HG03139 (cell line): ENCODE results near the gene CAPSL.
"Not testable (repeated sequence)": the region's sequence is repeated elsewhere in the genome, so short reads cannot be mapped to it uniquely, and the experiment has no call there.

Experiments used
- ATAC-seq: cut with Tn5 transposase; IDR thresholded peaks from one replicate; pipeline ENCODE4 v1.9.1; 2021; ENCODE audit not compliant: unreplicated experiment

CAPSL gene

GRCh38 chr5:35938568-35939227, at the start of gene CAPSL:
Gene CAPSL (minus strand): TSS chr5:35938622. CDS start chr5:35921120, 17,502 bp downstream.
- no peak for ATAC-seq

DNA sequence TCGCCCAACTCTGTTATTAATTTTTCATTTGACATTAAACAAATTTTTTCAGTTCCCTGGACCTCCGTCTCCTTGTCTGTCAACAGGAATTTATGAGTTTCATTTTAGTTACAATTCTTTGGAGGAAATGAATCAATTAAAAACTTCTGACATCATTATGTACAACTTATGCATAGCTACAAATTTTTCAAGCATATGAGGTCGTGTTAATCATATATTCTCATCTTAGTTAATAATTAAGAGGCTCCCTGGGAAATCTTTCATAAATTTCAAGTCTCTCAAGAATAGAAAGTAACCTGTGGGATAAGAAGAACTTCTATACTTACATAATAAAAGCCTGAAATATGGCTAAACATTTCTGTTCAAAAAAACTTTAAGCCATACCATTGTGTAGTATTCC, 49.4 kb upstream of the CAPSL start:
- ATAC-seq: no peak

DNA sequence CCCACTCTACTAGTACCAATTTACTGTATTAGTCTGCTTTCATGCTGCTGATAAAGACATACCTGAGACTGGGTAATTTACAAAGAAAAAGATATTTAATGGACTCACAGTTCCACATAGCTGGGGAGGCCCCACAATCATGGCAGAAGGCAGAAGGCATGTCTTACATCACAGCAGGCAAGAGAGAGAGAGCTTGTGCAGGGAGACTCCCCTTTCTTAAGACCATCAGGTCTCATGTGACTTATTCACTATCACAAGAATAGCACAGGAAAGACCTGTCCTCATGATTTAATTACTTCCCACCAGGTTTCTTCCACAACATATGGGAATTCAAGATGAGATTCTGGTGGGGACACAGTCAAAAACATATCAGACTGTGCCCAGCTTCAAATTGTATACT, 41.3 kb upstream of the CAPSL start:
- ATAC-seq: no peak

GRCh38 chr5:35976859-35977258, 38.4 kb upstream of the CAPSL start:
- ATAC-seq: not testable (repeated sequence)

GRCh38 chr5:35974570-35974969, 36.1 kb upstream of the CAPSL start:
- ATAC-seq: no peak

- ATAC-seq: no peak
Measured at GRCh38 chr5:35971878-35972210, 33.4 kb upstream of the CAPSL start.

- no peak for ATAC-seq
Measured at GRCh38 chr5:35971186-35971877, 32.9 kb upstream of the CAPSL start.

DNA sequence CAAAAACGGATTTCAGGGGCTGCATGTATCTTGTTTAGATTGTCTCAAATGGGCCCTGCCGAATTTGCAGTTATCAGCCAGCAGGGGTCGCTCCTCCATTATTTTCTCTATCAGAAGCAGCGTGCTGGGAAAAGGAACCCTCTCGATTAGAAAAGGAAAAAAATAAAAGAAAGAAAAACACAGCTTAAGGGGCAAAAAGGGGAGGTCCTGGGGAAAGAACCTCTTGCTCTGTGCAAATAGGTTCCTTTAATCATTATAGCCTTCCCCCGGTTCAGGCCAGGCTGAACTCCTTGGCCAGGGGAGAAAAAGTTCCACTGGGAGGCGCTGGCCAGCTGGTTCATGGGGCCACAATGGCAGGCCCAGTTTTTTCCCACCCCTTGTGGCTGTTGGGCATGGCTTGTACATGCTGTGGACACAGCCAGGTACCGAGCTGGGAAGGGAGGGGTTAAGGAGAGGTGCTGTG, 25.0 kb upstream of the CAPSL start:
- ATAC-seq: no peak

DNA sequence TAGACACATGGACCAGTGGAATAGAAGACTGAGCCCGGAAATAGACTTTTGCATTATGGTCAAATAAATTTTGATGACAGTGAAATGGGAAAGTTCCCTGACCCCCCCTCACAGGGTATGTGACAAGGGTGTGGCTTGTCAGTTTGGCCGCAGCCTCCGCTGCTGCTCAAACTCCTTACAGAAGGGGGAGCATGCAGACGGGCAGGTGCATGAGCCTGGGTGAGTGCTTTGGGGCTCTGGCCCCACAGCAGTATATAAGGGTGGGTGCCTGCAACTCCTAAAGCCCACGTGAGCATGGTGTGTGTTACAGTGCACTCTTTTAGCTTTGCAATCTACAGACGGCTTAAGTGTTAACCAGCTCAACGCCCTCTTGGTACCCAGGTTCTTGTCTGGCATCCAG, 21.9 kb upstream of the CAPSL start:
- ATAC-seq: no peak

DNA sequence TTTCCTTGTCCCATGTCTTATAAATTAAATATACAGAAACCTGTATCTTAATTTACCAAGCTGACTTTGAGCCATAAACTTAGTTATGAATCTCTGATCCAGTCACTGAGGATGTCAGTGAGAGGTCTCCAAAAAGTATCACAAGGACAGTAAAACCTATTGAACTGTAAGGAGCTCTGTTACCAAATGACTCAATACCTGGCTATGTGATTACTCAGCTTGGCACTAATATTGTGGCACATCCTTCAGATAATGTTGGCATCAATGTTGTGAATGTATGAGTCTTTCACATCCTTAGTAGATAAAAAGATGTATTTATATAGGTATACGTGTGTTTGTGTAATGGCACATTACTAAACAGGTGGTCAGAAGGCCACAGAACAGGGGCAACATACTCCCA, 18.0 kb upstream of the CAPSL start:
- ATAC-seq: no peak

- no peak for ATAC-seq
Measured at GRCh38 chr5:35954175-35954574, 15.8 kb upstream of the CAPSL start.

DNA sequence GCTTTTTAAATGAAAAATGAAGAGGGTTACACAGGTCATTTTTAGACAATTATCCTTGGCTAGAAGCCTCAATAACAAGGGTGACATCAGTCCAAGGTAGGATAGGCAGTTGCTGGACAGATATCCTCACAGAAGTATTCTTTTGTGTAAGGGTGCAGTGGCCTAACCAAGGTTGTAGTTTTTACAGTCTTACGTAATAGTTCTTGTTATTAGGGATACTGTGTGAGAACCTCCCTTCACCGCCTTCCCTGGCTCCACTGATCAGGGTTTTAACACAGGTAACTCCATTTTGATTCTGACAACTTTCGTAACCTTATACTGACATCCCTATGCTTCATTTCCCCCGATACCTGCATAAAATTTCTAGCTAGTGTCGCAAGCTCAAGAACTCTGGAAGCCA, 8.7 kb upstream of the CAPSL start:
- no peak for ATAC-seq

- no peak for ATAC-seq
Measured at GRCh38 chr5:35939639-35940038, 1.2 kb upstream of the CAPSL start.

DNA sequence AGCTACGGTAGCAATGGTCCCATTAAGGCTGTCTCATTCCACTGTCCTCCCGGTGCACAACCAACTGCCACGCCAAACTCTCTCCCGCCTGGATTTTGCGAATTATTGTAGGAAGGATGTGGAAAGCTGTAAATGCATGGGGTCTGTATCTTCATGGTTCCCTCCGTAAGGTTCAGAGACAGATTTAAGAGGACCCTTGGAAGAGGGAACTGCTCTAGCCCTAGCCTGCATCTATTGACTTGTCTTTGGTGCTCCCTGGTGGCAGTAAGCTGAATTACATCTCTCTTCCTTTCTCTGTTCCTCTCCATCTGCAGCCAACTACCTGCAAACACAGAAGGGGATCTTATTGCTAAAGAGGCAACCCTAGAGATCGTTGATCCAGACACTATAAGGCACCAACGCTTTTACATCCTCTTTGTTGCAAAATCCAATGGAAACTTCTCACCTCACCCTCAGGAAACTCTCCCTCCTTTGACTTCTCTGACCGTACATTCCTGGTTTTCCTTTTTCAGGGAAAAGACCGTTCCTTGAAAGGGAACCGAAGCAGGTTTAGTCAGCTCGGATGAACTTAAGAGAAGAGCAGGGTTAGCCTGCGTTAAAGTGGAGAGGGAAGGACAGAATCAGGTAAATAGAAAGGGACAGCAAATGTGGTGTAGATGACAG, 11.9 kb downstream of the CAPSL start:
- peak; percentile 49 for ATAC-seq

GRCh38 chr5:35924950-35925722, 13.3 kb downstream of the CAPSL start:
- ATAC-seq: peak; percentile 74

DNA sequence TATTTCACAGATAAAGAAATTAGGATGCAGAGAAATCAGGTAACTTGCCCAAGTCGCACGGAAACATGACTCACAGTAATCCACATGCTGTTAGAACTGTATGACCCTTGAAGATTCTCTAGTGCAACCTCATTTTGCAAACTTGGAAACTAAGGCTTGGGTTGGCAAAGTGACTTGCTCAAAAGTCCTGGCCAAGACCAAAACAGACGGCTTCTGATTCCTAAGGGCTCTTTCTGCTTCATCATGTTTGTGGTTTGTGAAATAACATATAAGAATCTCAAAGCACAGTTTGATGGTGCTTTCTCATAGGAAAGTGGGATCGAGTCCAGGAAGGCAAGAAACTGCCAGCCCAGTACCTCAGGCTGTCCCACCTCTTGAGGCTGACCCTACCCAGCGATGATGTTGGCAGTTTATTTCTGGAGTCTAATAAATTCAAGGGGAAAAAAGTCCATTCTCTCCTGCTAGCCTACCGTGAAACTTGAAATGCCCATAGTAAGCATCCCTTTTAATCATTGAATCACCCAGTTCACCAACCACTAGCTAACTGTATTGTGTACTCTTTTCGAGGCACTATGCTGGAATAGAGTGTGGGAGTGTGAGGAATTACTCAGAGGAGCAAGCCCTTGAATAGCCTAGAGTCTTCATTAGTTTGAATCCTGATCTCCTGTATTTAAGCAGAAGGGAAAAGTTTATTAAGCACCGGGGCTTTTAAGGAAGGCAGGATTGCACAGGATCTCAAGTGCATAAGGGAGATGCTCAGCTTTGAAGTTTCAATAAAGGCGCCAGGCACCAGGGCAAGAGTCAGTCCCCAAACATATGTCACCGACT, 14.1 kb downstream of the CAPSL start:
- no peak for ATAC-seq

- no peak for ATAC-seq
Measured at GRCh38 chr5:35922468-35922867, 16.0 kb downstream of the CAPSL start.

- ATAC-seq: no peak
Measured at GRCh38 chr5:35921930-35922329, 16.5 kb downstream of the CAPSL start.

DNA sequence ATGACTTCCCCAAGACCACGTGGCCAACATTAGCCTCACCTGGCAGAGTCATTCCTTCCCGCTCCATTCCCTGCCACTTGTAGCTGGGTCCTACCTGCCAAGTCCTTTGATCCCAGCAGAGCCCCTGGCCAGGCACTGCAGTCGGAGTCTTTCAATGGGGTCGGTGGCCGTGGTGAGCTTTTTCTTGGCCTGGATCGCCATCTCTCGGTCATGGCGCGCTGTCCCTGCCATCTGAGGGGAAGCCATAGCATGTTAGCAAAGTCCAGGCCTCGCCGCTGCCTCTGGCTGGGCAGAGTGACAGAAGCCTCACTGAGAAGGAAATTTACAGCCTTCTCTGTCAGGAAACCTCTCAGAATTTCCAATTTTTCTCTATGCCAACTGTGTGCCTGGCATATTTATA, 17.5 kb downstream of the CAPSL start:
- ATAC-seq: no peak

DNA sequence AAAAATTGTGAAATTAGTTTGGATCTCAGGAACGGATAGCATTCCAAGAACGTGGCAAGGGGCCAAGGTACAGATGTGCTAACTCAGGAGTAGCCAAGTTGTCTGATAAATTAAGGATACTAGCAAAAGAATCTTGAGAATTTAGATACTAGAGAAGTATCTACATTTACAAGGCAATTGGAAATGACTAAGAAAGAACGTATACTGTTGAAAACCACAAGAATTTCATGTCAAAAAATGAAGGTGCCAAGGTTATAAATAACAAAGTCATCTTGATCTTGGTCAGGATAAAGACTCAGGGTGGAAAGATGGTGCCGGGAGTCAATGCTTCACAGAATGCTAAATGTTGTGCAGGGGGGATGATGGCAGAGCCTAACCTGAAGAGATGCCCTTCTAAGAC, 19.2 kb downstream of the CAPSL start:
- no peak for ATAC-seq

GRCh38 chr5:35908814-35909213, 29.6 kb downstream of the CAPSL start:
- ATAC-seq: no peak
